SIG-M5 treated with dmso at 0.1 percent for 504 hours (cell line): ENCODE data around the gene VEPH1.

Source experiments
- DNase-seq: peaks from one replicate; lab custom pipeline; 2025; ENCODE audit not compliant: unreplicated experiment; lab: John Stamatoyannopoulos, UW

The VEPH1 gene

DNA sequence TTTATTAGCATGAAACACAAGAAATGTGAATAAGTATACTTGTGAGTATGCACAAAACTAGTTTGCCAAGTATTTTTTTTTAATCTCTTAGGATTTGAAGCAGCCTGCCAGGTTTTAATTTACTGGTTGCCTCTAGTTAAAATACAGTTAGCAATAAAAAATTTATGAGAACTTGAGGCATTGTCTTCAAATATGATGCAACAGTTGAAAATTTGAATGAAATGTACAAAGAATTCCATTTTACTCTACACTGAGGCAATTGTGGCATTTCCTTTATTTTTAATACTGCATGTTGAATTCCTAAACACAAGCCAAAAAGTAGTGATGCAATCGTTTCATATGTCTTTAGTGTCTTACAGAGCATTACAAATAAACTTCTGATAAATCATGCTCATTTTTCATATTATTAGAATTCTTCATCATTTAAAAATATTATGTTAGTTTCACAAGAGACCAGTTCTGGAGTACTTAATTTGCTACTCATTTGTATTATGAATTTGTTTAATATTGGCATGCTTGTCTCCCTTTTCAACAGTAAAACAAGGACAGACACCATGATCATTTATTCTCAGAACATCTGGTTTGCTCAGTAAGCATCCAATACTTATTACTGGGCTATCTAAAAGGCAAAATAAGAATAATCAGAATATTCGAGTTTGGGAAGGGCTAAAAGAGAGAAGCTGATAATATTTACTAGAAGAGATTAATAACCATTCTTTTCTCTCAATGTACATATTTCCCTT is 191.4 kb downstream of the VEPH1 start:
- no peak for DNase-seq

DNA sequence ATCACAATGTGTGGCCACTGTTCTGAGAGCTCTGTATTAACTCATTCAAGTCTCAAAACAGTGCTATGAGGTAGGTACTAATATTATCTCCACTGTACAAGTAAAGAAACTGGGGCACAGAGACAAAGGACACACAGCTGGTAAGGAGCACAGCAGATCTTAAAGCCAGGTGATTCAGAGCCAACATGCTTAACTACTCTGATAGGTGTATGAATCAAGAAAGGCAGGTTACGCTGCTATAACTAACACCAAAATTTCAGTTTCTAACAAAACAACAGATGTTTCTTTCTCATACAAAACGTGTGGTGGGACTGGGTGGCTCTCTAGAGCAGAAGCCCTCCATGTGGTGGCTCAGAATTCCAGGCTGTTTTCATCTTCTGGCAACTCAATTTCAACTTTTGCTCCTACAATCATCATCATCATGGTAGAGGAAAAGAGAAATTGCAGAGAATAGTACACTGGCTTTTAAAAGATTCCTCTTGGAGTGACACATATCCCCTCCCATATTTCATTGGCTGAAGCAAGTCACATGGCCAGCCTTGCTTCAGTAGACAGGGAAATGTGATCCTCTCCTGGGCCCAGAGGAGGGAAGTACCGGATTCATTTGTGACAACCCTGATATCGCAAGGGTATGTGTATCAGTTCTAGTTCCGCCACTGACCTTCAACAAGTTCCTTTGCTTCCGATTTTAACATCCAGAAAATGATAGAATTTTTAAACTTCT is 192.7 kb downstream of the VEPH1 start:
- DNase-seq: no peak

DNA sequence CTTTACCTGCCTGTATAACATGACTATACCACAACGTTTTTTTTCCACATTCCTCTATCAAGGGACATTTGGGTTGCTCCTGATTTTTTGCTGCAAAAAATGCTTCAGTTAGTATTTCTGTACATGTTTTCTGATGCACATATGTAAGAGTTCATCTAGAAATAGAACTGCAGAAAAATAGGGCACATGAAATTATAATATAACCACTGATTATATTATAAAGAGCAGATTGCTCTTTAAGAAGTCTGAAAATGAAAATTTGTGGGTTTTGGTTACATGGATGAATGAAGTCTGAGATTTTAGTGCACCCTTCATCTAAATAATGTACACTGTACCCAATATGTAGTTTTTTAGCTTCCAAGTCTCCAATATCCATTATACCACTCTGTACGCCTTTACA is 196.7 kb downstream of the VEPH1 start:
- DNase-seq: no peak

DNA sequence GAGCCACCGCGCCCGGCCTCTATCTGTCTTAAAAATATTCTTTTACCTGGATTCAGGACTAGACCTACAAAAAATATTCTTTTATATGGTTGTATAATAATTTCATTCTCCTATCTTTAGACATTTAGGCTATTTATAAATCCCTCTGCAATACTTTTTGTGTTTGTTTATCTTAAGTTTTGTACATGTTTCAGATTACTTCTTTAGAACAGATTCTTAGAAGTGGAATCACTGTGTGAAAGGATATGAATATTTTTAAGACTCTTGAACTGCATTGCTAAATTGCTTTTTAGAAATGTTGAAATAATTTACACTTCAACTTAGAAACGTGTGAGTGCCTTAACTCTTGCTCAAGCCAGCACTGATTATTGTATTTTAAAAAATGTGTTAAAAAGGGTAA is 197.8 kb downstream of the VEPH1 start:
- no peak for DNase-seq

DNA sequence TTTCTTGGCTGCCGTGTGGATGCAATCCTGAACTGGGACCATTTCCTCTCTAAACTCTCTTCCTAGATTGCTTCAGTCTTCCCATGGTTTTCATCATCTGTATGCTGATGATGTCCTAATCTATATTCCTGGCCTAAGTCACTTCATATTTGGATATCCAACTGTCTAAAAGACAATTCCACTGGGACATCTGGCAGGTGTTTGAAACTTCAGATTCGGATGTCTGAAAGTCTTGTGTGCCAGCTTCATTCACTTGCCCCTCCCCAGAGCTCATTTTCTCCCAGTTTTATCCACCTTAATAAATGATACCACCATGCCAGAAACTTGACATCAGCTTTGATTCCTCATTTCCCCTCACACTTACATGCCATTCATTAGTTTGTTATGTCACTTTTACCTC is 201.5 kb downstream of the VEPH1 start:
- DNase-seq: no peak

DNA sequence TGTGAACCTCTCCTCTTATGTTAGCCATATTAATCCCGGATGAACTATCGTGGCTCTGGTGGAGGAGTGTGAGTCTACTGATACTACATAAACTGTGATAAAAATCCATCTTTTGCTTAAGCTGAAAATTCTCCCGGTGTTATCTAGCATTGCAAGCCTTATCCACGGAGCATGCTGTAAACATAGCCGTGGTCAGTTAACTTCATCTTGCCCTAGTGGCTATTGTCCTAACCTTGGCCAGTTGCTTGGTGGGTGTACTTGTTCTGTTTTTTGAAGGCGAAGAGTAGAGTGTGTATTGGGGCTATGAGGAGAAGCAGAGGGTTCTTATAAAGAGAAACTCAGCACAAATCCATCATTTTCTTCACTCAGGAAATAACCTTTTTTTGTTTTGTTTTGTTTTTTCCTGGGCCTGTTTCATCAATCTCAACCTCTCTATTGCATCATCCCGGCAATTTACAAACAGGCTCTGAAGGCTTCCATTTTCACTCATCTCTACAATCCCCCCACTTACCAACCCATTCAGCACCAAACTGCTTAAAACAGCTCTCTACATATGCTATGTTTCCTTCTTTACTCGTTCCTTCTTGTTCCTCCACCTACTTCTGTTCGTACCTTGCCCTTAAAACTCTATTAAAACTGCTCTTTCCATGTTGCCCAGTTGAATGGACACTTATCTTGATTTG is 202.1 kb downstream of the VEPH1 start:
- no peak for DNase-seq

DNA sequence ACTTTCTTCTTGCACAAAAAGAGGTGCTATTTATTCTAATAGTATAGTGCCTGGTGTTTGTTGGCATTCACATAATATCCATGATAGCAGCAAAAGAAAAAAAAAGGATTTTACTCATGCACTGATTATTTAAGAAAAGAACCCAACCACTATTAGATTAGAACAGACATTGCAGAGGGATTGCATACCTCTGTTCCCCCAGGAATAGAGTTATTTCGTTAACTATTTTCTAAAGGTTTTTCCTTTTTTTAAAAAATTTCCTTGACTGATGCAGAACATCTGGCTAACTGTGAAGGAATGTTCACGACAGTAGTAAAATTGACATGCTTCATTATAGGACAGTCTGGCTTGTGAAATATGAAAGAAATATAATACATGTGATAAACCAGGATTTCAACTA is 203.1 kb downstream of the VEPH1 start:
- DNase-seq: no peak

DNA sequence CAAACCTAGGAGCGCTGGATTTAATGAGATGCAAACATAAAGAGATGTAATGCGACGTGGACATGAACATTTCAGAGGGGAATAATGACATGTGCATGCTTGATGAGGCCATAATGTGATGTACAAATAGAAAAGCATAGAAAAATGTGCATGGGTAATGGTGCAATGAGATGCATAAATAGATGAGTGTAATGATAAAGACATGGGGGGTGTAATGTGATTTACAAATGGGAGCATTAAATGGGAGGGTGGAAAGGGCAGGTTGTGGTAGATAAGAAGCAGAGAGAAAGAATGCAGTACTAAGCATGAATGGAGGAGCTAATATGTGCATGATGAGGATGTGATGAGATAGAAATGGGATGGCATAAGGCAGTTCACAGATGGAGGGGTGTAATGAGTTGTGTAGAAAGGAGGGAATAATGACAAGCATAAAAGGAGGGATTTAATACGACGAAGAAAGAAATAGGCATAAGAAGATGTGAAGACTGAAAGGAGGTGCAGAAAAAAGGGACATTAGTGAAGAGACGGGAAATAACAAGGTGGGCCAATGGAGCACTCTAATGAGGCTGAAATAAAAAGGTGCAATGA is 205.8 kb downstream of the VEPH1 start:
- no peak for DNase-seq

DNA sequence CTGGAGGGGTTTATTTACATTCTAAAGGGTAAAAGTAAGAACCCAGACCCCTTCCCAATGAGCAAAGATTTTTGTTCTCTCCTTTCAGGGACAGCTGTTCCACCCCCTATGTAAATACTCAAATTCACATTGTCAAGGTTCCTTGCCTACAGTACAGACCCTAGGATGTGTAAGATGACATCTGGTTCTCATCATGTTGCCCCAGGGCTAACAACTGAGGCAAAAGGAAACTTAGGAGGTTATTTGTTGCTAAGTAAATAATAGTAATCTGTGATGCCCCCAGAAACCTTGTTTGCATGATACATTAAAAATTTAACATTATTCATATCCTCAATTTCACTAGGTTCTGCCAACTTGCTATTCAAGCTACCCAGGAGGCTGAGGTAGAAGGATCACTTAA is 208.3 kb downstream of the VEPH1 start:
- DNase-seq: no peak

DNA sequence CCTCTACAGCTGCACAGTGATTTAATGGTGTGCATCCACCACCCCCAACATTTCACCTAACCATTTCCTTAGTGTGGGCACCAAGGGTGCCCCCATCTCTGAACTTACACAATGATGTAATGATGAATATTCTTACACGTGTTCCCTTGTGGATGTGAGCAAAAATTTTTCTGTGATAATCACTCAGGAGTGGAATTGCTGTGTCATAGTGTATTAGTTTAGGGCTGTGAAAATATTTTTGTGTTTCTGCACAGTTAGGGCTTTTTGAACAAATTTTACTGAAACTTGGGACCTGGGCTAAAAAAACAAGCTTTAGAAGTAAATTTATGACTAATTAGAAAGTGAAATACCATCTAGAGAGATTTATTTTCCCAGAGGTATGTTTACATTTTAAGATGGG is 208.7 kb downstream of the VEPH1 start:
- DNase-seq: no peak

DNA sequence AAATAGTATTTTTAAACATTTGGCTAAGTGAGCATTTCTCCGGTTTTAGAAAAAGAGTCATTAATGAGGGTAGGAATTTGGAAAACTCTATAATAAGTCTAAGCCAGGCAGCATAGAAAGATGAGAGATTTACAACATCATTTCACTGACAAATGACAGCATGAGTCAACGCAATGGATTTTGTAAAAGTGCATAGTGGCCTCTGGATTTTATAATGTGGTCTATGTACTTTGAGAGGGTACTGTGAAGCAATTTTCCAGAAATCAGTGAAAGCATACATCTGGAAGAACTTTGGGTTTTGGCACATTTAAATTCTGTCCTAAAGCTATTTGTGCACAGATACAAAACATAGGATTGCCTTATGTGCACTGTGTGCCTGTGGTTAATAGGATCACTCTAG is 212.4 kb downstream of the VEPH1 start:
- no peak for DNase-seq

DNA sequence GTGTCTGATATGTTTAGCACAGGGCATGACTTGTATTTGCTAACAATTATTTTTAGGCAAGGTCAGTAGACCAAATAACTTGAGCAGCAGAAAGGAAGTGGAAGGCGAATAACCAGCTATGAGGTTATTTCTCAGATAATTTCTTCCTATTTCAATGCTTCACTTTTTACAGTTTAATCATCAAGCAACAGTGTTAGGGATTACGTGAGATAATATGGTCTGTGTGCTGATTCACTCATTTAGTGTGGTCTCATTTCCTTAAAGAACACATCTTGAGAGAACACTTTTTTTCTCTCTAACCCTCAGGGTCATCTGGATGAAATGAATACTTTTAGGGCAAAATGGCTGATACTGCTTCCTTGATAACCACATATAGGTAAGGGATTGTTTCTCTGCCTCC is 217.2 kb downstream of the VEPH1 start:
- DNase-seq: no peak

DNA sequence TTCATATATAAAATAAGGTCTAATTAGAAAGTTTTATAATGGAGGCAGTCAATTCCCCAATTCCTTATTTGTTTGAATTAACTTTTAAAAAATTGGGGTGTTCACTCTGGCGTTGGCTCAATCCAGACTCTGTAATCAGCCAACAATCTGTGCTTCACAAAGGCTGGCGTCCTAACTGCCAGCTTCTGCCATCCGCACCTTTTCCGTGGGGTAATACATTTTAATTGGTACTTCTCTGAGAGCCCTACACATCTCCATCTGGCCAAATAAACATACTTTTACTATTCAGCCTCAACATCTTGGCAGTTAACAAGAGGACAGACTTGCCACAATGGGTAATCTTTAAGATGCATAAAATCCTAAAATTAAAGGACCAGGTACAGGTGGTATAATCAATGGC is 218.1 kb downstream of the VEPH1 start:
- DNase-seq: no peak

DNA sequence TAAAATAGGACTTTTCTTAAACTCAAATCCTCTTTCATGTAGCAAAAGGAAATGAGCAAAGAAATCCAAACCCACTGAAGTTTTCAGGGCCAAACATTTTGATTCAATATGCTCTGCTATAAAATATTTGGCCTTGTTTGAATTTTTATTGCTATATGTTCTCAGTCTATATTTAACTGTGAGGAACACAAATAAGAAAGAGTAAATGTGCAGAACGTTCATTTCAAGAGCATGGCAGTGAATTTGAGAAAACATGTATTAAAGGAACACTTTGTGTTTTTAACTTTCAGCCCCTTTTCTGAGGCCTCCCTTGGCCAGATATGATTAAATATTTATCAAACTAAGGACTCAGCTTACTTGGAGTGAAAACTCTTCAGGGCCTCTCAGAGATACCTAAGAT is 218.5 kb downstream of the VEPH1 start:
- no peak for DNase-seq

DNA sequence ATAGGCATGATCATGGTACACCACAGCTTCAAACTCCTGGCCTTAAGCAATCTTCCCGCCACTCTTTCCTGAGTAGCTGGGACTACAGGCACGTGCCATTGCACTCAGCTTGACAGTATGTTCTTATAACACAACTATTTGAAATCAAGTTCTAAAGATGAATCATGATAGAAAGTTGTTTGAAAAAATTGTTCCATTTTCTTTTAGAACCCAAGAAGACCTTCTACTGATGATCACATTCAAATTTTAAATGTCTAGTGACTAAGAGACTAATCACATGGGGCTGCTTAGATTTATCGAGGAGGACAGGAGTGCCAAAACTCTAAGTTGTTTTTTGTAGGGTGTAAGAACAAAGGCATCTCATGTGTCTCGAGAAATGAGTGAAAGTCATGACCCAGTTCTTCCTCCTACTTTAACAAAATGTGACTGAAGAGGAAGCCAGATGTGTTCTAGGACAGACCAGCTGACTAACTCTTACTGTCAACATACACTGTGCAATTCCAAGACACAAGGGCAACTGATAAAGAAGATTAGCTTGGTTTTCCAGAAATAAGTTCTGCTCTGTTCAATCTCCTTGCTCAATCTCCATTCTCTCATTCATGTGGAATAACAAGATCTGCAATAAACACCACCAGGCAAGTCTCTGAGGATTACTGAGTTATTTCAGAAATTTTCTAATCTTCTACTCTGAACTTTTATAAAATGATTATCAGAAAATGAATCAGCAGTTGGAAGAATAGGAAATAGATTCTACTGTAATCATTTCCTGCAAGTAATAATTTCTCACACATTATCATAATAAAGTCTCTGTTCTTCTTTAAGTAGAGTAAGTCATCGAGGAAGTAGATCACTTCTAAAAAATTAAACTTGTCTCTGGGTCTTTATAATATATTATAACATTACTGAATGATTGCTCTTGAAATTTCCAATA is 220.7 kb downstream of the VEPH1 start:
- no peak for DNase-seq

DNA sequence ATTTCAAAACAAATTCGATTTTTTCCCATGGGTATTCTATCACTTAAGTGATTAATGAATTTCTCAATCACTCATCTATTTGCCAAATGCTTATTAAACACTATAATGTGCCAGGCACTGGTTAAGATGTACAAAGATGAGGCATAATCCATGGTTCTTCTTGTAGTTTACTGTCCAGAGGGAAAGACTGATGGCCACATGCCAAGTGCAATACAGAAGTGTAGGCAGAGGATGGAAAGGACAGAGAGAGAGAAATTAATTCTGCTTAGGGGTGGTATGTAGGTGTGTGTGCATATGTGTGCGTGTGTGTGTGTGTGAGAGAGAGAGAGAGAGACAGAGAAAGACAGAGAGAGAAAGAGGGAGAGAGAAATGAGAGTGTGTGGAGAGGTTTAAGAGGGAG is 222.4 kb downstream of the VEPH1 start:
- DNase-seq: no peak

DNA sequence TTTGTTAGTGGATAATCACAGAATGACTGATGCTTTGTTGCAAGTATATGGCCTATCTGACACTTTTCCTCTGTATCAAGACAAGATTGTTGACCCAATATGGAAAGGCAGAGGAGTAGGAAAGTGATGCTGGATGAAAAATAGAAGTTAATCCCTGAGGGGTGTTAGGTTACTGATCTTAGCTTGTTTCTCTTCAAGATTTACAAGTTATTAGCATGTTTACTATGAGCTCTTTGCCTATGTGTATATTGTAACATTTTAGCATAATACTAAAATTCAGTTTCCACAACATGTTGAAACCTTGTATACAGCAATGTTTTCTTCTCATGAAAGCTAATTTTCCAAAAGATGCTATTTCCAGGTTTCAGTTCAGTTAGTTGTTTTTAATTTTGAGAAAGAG is 222.9 kb downstream of the VEPH1 start:
- DNase-seq: no peak

DNA sequence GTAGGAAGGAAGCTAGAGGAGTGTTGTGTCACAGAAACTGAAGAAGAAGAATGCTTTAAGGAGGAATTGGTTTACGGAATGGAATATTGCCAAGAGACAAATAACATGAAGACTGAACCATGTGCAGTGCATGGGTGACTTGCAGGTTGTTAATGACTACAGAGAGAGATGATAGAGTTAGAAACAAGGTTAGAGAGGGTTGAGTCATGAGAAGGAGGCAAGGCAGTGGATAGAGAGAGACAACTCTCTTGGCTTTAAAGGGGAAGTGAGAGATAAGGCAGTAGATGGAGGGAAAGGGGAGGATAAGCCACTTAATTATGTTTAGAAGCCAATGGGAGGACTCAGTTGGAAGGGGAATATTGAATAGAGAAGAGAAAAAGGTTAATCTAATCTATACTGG is 224.0 kb downstream of the VEPH1 start:
- no peak for DNase-seq

DNA sequence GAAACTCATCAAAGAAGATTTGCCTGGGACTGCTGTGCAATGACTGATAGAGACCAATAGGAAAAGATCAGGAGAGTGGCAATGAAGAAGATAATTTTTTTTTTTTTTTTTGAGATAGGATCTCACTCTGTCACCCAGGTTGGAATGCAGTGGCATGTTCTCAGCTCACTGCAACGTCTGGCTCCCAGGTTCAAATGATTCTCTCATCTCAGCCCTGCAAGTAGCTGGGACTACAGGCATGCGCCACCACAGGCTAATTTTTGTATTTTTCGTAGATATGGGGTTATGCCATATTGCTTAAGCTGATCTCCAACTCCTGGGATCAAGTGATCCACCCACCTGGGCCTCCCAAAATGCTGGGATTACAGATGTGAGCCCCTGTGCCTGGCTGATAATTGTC is 226.4 kb downstream of the VEPH1 start:
- DNase-seq: no peak

DNA sequence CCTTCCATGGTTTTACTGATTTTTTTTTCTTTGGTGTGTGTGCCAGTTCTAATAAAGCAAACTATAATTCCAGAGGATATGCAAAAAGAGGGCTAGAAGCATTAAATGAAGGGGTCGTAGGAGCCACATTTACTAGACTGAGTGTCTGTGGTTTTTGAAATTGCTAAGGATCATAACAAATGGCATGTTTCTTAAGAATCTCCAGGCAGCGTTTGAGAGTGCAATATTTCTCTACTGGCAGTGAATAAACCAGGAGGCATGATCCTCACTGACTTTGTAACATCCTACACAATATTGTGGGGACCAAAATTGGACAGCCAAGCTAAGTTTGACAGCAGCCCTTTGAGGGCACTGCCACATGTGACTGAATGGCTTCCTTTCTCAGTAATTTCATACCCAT is 227.4 kb downstream of the VEPH1 start:
- DNase-seq: no peak

DNA sequence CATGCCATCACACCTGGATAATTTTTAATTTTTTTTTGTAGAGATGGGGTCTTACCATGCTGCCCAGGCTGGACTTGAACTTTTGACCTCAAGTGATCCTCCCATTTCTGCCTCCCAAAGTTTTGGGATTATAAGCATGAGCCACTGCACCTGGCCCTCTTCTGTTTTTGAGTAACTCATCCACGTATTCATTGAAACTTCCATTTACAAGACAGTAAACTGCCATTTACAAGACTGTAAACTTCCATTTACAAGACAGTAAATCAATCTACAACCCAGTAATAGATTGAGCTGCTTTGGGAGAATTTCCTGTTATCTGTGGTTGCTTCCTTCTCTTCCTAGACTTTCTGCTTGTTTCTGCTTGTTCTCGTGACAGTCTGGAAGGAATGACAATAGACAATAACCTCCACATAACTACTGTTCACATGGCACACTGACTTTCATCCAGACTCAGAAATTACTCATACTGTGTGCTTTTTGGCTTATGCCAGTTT is 228.5 kb downstream of the VEPH1 start:
- no peak for DNase-seq
